Effector CD8-positive, alpha-beta T cell (primary cell): ENCODE data around the gene FN1.

Source experiments
- DNase-seq: peaks from one replicate; lab custom pipeline; 2025; lab: John Stamatoyannopoulos, UW

FN1 gene

DNA sequence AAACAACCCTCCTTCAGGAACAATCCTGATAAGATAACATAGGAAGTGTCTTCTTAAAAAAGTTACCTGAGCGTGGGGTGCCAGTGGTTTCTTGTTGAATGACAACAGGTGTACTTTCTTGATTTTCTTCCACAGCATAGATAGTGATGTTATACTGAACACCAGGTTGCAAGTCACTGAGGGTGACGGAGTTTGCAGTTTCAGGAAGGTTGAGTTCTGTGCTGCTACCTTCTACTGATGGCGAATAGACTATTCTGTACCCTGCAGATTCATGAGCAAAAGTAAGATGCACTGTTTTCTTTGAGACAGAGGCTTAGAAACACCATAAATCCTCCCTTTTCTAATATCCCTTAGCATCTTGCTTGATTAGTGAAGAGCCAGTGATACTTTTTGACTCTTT, 28.8 kb downstream of the FN1 start:
- no peak for DNase-seq

DNA sequence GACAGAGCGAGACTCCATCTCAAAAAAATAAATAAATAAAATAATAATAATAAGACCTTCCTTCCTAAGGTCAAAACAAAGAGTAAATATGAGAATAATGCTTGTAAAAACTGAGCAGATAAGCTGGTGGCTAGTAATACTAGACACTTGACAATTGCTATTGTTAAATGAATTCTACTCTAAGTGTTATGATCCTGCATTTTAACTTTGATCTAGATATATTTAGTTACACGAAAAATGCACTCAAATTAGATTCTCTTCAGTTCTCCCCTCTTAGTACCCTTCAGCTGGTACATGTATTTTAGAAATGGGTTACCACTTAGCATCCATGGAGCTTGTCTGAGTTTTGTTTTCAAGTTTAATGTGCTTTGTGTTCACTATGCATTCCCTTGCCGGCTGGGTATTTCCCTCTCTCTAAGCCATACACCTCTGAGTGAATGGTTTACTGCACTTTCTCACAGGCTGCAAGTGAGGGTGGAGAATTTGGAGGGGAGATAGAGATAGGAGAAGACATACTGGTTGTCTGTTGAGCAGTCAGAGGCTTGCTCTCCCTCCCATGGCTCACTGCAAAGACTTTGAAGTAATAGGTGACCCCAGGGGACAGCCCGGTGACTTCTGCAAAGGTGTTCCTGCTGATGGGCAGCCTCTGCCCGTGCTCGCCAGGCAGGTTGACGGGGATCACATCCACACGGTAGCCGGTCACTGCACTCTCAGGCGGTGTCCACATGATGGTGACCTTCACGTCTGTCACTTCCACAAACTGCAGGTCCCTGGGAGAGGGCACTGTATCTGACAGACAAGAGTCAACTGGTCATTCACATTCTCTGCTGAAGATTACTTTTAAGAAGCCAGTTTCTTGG, 29.9 kb downstream of the FN1 start:
- no peak for DNase-seq

DNA sequence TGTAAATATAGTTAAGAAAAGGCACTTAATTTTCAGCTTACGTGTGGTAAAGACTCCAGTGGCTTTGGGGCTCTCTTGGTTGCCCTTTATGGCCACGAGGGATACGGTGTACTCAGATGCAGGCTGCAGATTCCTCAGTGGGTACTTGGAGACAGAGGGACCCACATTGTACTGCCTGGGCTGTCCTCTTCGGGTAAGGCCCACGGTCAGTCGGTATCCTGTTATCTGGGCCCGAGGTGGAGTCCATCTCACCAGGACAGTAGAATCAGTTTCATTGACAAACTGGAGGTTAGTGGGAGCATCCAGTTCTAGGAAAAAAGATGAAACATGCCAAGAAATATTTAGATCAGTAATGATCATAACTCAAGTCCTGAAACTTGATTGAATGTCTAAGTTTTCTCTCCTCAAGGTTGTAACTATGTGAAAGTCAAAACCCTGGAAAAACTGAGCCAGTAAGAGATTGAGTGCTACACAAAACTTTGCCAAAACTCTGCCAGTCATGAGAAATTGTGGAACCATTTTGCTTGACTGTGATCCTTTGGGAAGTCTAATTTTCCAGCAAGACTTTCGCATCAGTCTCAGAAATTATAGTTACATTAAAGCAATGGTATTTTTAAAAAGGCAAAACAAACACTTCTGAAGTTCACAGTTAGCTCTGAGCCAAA, 31.4 kb downstream of the FN1 start:
- DNase-seq = no peak

DNA sequence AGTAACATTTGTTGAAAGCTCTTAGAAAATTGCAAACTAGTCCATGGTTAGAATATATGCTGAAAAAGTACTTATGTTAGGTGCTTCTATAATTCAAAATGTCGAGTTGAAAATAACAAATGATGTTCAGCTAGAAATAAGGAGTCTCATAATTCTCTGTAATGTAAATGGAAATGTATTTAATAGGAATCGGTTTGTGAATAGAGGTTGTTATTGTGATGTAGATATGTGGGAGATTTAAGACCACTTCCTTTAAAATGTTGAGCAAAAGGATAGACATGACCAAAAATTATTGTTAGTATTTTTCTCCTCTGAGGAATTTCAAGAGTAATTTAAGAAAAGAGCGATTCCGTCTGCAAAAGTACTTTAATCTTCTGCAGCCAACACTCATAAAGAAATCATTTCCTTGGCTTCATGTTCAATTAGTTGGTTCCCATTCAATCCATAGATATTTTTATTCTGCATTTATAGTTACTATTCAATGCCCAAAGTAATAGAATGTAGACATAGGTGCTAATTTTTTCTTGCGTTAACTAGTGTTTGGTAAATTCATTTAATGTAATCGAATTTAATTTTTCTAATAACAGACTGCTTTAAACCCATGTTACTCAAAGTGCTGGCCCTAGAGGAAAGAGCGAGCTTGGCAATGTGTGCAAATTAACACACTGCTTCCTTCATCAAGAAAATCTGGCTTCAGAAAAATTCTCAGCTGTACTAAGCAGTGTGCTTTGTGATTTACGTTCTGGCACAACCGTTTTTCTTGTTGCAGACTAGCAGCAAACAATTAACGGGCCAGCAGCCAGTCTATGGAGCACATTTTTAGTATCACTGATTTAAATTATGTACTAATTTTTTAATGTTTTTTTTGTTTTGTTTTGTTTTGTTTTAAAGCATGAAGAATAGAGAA, 32.2 kb downstream of the FN1 start:
- no peak for DNase-seq

DNA sequence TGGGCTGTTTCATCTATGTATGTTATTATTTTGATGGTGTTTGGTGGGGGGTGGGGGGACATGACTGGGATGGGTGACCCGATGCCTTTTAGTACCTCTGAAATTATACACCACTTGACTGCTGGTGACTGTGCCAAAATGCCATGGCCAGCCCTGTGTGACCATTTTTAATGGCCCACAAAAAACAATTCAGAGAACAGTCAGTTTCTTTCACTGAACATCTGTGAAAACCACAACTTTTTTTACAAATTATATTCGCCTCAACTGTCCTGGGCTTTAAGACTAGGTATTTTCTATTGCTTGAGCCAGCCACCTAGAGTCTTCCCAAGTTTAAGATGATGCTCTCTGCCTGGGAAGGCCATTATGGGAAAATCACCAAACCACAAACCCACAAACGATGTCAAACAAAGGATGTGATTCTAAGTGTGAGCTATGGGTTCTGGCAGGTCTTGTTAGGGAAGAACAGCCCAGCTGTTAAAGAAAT, 33.9 kb downstream of the FN1 start:
- no peak for DNase-seq

DNA sequence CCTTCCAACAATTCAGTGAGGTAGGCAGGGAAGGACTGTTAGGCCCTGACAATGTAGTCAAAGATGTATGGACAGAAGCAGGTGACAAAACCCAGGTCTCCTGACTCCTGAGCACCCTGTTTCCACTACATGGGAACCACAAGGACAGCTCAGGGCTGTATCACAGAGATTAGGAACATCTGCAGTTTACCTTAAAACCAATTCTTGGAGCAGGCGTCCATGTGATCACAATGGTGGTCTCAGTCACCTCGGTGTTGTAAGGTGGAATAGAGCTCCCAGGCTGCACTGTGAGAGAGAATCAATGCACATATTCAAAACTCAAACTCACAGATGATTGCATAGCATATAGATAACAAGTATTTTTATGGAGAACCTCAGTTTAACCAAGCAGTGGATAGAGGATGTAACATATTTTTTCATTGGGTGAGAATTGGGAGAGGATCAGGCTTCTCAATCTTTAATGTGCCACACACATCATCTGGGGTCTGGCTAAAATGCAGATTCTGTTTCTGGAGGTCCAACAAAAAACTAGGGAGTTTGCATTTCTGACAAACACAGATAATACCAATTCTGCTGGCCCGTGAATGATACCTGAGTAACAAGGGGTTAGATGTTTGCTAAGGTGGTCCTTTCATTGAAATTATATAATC, 36.7 kb downstream of the FN1 start:
- no peak for DNase-seq

DNA sequence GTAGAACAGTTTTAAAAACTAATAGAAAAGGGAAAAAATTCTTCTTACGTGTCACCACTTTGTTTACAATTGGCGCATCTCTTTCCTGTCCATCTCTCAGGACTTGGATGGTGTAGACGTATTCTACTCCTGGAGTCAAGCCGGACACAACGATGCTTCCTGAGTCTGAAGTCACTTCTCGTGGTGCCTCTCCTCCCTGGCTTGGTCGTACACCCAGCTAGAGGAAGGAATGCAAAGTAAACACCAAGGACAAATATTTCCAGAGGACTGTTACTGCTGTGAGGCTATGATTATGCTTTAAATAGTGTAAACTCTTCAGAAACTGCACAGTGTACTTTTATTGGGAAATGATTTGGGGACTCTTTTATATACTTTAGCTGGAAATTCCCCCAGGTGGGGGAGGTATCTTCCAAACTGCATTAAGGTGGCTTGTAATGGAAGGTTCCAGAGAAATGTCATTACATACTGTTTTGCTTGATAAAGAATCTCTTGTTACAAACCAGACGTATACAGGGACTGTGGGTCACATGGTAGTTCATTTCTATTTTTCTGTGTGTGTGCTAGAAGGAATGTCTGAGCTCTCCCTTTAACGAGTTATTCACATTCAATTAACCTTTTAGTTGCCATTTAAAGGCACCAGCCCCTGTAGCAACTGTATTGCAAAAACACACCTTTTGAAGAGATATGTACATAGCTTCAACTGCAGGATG, 38.1 kb downstream of the FN1 start:
- DNase-seq = no peak

DNA sequence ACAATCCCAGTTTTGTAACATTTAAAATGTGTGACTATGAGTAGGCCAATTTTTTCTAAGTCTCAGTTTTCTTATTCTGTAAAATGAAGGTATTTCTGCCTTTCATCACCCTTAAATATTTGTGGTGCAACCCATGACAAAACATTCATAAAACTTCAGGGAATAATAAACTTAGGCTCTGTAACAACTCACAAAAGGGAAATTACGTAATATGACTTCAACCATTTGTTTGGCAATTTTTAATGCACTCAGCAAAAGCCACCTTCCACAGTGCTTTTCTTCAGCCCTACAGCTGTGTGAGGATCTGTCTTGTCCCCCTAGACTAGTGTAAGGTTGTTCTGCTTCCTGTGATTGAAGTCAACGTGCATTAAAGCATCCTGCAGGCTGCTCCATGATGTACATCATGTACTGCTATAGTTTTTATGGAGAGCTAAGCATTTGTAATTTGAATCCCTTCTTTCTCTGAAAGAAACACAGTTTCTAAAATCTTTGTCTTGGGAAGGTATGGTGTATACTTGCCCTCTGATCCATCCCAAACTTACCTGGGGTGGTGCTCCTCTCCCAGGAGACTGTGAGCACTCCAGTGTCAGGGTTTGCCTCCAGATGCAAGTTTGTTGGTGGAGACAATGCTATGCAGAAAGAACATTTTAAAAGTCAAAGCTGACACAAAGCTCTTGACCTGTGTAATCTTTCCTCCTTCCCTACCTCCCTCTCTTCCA, 39.1 kb downstream of the FN1 start:
- no peak for DNase-seq

DNA sequence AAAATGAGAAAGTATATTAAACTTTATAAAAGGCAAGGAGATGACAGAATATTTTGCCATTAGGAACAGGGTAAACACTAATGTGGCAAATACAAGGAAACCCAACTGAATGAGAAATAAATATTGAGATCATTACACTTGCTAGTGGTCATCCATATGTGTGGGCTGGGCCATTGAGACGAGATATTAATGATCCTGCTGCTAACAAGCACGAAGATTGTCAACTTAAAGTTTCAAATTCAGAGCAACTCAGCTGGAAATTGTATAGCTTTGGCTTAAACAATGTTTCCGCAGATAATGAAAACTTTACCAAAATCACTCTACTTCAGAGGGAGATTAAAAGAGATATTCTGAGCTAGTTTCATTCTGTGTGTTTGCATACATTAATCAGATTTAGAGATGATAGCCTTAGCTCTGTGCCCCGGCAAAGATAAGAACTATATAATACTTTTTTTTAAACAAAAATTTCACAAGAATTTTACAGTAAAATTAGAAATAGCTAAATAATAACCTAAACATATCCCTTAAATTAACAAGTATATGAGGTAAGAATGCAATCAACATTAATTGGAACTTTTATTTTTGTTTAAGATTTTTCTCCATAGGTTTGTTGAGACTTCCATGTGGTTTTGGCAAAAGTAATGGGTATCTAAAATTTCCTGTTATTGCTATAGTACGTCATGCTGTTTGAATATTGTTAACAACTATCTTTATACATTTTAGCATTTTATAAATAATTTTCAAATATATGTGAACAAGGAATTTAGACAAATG, 40.0 kb downstream of the FN1 start:
- DNase-seq = no peak

DNA sequence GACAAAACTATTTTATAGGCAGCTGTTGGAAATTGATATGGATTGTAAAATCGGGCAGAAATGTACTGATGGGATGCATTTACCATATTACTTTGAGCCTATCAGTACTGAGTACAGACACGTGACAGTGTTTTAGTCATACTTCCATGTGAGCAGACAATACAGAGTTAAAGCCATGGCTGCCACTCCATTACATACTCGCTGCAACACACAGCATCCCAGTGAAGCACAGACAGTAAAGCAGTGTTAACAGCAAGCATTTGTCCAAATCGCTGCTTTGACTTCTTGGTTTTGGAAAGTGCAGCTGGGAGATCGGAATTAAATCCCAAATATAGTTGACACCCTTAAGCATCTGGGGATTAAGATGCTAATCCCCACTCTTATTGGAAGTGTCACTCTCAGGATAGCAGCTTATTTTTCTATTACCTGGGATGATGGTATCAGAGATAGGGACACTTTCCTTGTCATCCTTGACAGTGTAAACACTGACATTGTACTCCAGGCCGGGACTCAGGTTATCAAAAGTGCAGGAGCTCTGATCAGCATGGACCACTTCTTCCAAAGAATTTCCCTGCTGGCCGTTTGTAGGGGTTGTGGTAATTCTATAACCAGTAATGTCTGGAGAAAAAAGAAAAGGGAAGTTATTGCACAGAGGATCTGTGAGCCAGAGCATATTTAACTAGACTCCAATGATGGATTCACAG, 41.6 kb downstream of the FN1 start:
- DNase-seq = no peak

DNA sequence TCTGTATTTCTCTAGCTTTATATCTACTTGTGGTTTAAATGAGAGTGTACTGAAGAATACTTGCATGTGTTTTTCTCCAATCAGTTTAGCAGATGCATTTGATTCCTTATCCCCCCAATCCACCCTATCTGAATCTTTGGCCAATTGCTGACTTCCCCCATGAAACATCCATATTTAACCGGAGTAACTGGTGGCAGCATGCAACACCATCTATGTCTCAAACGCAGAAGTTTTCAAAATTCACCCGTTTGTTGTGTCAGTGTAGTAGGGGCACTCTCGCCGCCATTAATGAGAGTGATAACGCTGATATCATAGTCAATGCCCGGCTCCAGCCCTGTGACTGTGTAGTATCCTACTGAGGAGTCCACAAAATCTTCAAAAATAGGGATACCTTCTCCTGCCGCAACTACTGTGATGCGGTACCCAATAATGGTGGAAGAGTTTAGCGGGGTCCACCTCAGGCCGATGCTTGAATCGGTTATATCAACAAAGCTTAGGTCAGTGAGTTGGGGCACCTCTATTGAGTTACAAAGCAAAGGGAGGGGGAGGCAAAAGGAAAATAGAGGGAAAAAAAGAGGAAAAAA, 43.1 kb downstream of the FN1 start:
- no peak for DNase-seq

DNA sequence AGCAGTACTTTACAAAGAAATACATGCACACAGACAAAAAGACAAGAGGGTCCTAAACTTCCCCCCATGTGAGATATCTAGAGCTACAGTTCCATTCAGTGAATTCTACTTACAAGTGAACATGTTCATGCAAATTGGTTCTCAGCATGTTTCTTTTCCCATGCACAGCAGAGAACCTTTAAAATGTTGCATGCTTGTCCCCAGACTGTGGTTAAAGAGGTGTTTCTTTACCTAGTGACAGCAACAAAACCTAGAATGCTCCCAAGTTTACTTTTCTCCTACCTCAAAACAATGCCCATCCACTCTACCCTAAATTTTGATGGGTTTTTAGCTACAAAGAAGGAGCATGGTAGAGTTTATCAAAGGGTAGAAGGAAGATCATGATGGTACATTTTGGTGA, 43.7 kb downstream of the FN1 start:
- no peak for DNase-seq

DNA sequence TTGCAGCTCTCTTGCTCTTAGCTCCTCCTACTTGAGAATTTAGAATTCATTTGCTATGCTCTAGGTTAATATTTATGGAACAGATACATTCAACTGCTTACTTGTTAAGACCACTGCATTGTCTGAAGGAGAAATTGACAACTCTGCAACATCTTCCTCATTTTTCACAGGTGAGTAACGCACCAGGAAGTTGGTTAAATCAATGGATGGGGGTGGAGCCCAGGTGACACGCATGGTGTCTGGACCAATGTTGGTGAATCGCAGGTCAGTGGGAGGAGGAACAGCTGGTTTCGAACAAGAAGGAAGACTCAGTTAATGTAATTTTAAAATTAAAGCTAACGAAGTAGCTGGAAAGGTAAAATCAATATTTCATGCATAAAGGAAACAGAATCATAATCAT, 44.3 kb downstream of the FN1 start:
- DNase-seq = no peak

DNA sequence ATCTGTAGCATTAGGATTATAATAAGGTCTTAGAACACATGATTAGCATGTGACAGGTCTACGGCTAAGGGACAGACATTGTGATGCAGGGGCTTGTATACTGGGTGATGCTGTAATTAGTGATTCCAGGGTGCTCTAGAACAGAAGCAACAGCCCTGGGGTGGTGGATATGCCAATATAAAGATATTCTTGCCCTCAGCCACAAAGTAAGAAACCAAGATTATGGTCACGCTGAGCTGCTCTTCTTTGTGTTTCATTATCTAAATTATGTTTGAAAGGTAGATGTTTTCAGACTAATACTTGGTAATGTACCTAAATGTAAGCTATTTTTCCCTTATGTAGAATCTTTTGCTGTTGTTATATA, 45.3 kb downstream of the FN1 start:
- DNase-seq = no peak

DNA sequence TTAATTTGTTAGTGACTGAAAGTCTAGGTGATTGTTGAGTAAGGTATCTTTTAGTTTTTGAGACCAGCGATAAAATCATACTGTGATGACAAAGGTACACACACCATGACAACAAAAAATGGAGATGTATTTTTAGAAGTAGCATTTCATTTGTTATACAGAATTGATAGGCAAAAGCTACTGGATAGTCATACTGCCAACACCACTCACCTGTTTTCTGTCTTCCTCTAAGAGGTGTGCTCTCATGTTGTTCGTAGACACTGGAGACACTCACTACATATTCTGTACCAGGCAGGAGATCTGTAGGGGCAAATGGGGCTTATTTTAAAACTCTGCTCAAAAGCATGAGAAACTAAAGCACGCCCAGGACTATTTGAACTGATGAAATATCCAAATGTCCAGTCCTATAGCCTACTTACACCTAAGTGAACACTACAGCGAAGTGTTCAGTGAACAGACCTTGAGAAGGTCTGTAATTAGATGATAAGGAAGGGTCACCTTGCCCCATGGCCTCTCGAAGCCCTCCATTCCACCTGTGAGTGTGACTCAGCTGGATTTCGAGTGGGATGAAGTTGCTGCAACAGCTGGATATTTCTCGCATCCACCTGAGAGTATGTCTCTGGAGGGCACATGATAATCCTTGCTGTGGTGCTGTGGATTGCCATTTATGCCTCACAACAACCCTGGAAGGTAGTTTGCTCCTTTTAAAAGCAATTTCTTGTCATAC, 47.7 kb downstream of the FN1 start:
- no peak for DNase-seq

DNA sequence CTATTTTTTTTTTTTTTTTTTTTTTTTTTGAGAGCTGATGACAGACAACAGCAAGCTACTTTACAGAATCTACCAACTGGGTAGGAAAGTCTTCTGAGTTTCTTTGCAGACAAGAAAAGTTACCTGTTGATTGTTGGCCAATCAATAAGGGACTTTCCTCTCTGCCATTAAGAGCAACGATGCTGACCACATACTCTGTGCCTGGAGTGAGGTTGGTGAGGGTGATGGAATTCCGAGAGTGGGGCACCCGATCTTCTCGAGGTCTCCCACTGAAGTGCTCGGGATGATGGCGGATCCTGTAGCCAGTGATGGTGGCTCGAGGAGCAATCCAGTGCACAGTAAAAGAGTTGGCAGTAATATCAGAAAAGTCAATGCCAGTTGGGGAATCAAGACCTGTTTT, 49.3 kb downstream of the FN1 start:
- DNase-seq = no peak

DNA sequence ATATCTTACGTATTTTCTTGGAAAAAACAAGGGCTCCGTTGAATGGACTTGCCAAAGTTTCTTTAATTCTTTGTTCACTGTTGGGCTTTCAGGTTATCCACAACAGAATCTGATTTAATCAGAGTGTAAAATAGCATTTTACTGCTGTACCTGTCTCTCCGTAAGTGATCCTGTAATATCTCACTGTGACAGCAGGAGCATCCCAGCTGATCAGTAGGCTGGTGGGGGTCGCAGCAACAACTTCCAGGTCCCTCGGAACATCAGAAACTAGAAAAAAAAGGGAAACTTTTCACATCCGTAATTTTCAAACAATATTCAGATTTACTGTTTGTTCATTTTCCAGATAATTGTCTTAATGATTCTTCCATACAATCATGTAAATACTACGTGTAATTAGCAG, 51.2 kb downstream of the FN1 start:
- DNase-seq = no peak

DNA sequence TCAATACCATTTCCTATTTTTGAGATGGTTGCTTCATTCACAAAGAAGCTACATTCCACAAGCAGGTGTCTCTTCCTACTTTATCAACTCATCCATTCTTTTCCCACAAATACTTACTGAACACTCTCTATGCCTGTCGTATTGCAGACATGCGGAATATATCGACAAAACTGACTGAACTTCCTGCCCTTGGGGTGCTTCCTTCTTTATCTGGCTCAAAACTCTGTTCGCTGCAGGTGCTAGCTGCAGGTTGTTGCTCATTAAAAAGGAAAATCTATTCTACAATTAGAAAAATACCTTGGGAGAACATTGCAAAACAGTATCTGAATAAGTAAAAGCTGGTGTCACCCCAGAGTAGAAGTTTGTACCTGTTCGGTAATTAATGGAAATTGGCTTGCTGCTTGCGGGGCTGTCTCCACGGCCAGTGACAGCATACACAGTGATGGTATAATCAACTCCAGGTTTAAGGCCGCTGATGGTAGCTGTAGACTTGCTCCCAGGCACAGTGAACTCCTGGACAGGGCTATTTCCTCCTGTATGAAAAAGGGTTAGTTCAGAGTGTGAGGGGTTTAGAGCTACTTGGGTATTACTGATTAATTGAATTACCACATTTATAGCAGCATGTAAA, 52.1 kb downstream of the FN1 start:
- no peak for DNase-seq
